Measurements from ENCODE around the gene OTOS. TPM values are rescaled to one million over a fixed set of nuclear protein-coding genes. Genes with fewer than 3 reads are reported as not detected.

OTOS gene
- total RNA-seq, 2 experiments from 2014 or later, result not detected

DNA sequence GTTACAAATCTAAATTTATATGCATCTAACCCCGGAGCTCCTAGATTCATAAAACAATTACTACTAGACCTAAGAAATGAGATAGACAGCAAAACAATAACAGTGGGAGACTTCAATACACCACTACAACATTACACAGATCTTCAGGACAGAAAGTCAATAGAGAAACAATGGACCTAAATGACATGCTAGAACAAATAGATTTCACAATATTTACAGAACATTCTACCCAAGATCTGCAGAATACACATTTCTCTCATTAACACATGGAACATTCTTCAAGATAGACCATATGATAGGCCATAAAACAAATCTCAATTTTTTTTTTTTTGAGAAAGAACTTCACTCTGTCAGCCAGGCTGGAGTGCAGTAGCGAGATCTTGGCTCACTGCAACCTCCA, 42.1 kb downstream of the OTOS start:
- POLR2A ChIA-PET, result no interaction called here
- CTCF ChIA-PET, result no interaction called here

GRCh38 chr2:240095556-240096523, 44.6 kb downstream of the OTOS start:
- no peaks in the 10 kb centered on the region for H3K36me3 Mint-ChIP-seq (ENCODE audit: low read depth)
- POLR2A ChIA-PET, result no interaction called here
- H3K4me3 Mint-ChIP-seq, result no peak overlapping the region
- DNase-seq (no peak), ATAC-seq (no peak)
- peaks cover 70% of the 10 kb centered on the region for H3K27me3 Mint-ChIP-seq
- no peaks in the 10 kb centered on the region for H3K4me1 Mint-ChIP-seq
- CTCF ChIA-PET, result interaction anchor here (0.7 kb wide), 1 partner anchor 290 kb away, joined by 3 read pairs; no protein-coding TSS in a partner anchor
- peaks cover 6% of the 10 kb centered on the region for H3K9me3 Mint-ChIP-seq (ENCODE audit: low read depth)
- no peak overlapping the region for H3K27ac Mint-ChIP-seq
- intact Hi-C loops (cut with DNase I, micrococcal nuclease), result no loop called here

More for the DNA sequence above, 42.1 kb downstream of the OTOS start:
- Mint-ChIP-seq H3K27me3 (peaks cover 71% of the 10 kb centered on the region), H3K4me1 (no peaks in the 10 kb centered on the region), H3K9me3 (ENCODE audit: low read depth) (peaks cover 6% of the 10 kb centered on the region), H3K36me3 (ENCODE audit: low read depth) (no peaks in the 10 kb centered on the region), H3K27ac (no peak overlapping the region), H3K4me3 (no peak overlapping the region)
- no peak for DNase-seq
- no peak for ATAC-seq
- intact Hi-C loops (cut with DNase I, micrococcal nuclease), result no loop called here

- H3K9me3 Mint-ChIP-seq (ENCODE audit: low read depth), result peaks cover 20% of the 10 kb centered on the region
- no peak overlapping the region for H3K4me3 Mint-ChIP-seq
- H3K27me3 Mint-ChIP-seq, result peaks cover 37% of the 10 kb centered on the region
- intact Hi-C loops (cut with DNase I, micrococcal nuclease), result no loop called here
- no peak overlapping the region for H3K27ac Mint-ChIP-seq
- peaks cover 1% of the 10 kb centered on the region for H3K36me3 Mint-ChIP-seq (ENCODE audit: low read depth)
- no peaks in the 10 kb centered on the region for H3K4me1 Mint-ChIP-seq
- CTCF ChIA-PET, result no interaction called here
- POLR2A ChIA-PET, result interaction anchor here (0.6 kb wide), 1 partner anchor 18 kb away, joined by 3 read pairs; no protein-coding TSS in a partner anchor
- ATAC-seq, result no peak
- DNase-seq, result no peak
Observed at GRCh38 chr2:240089306-240089705, 51.2 kb downstream of the OTOS start.

Other genes starting within 250 kb of the OTOS start
- 100 to 1,000 TPM; 127 to 147 TPM for gene NDUFA10, start 115.3 kb downstream of the OTOS start, total RNA-seq
- not detected for gene OR6B2, start 110.2 kb downstream of the OTOS start, total RNA-seq
- not detected for gene OR6B3, start 87.1 kb downstream of the OTOS start, total RNA-seq
- 10 to 100 TPM; 62.6 to 92.1 TPM for gene COPS9, start 4.4 kb downstream of the OTOS start, total RNA-seq